ENCODE results near the gene GET3.
"Not testable (repeated sequence)": the region's sequence is repeated elsewhere in the genome, so short reads cannot be mapped to it uniquely, and the experiment has no call there.

GET3 gene

GRCh38 chr19:12790628-12791344 lies 53.5 kb downstream of the GET3 start:
- in situ Hi-C loops (cut with MboI; ENCODE audit: low sequenced_read_pairs) = no loop called here

DNA sequence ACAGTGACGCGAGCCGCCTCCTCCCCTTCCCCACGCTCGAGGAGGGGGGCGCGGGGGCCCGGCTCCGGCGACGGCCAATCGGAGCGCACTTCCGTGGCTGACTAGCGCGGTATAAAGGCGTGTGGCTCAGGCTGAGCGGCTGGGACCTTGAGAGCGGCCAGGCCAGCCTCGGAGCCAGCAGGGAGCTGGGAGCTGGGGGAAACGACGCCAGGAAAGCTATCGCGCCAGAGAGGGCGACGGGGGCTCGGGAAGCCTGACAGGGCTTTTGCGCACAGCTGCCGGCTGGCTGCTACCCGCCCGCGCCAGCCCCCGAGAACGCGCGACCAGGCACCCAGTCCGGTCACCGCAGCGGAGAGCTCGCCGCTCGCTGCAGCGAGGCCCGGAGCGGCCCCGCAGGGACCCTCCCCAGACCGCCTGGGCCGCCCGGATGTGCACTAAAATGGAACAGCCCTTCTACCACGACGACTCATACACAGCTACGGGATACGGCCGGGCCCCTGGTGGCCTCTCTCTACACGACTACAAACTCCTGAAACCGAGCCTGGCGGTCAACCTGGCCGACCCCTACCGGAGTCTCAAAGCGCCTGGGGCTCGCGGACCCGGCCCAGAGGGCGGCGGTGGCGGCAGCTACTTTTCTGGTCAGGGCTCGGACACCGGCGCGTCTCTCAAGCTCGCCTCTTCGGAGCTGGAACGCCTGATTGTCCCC lies 54.2 kb downstream of the GET3 start, which contains the start of gene JUNB:
TSS of gene JUNB (plus strand) at position 142 of the 706 bp plus-strand sequence. CDS start at position 428, 286 bp downstream.
- in situ Hi-C loops (cut with MboI; ENCODE audit: low sequenced_read_pairs) = no loop called here

- in situ Hi-C loops (cut with MboI; ENCODE audit: low sequenced_read_pairs) = no loop called here
Measured at GRCh38 chr19:12792051-12792852, 55.0 kb downstream of the GET3 start.

GRCh38 chr19:12792853-12793289 lies 55.6 kb downstream of the GET3 start:
- in situ Hi-C loops (cut with MboI; ENCODE audit: low sequenced_read_pairs) = no loop called here

- in situ Hi-C loops (cut with MboI; ENCODE audit: low sequenced_read_pairs) = no loop called here
Measured at GRCh38 chr19:12793290-12794195, 56.2 kb downstream of the GET3 start.

GRCh38 chr19:12794196-12794941 lies 57.1 kb downstream of the GET3 start:
- in situ Hi-C loops (cut with MboI; ENCODE audit: low sequenced_read_pairs) = no loop called here

- in situ Hi-C loops (cut with MboI; ENCODE audit: low sequenced_read_pairs) = no loop called here
Measured at GRCh38 chr19:12794971-12795381, 57.7 kb downstream of the GET3 start.

GRCh38 chr19:12796146-12797071 lies 59.1 kb downstream of the GET3 start:
- in situ Hi-C loops (cut with MboI; ENCODE audit: low sequenced_read_pairs) = no loop called here

- in situ Hi-C loops (cut with MboI; ENCODE audit: low sequenced_read_pairs) = no loop called here
Measured at GRCh38 chr19:12797141-12797587, 59.9 kb downstream of the GET3 start.

GRCh38 chr19:12797607-12798006 lies 60.3 kb downstream of the GET3 start:
- in situ Hi-C loops (cut with MboI; ENCODE audit: low sequenced_read_pairs) = not testable (repeated sequence)

Measured in hTERT RPE-1 (cell line).